Ishikawa (cell line): ENCODE data around the gene TUBGCP3.

Experiments used
- CEBPB ChIP-seq: IDR thresholded peaks from 2 replicates; pipeline ENCODE4 v1.6.1; 2012
- CREB1 ChIP-seq: IDR thresholded peaks from 2 replicates; pipeline ENCODE4 v1.6.1; 2012; ENCODE audit warnings: low read depth
- EGR1 ChIP-seq: IDR thresholded peaks from 2 replicates; pipeline ENCODE4 v1.6.1; 2012
- EP300 ChIP-seq: IDR thresholded peaks from 2 replicates; pipeline ENCODE4 v1.6.1; 2012; ENCODE audit warnings: borderline replicate concordance
- FOXM1 ChIP-seq: IDR thresholded peaks from 2 replicates; pipeline ENCODE4 v1.6.1; 2012; ENCODE audit warnings: low read depth, borderline replicate concordance
- MAX ChIP-seq: IDR thresholded peaks from 2 replicates; pipeline ENCODE4 v1.6.1; 2012
- NFIC ChIP-seq: IDR thresholded peaks from 2 replicates; pipeline ENCODE4 v1.6.1; 2012
- RAD21 ChIP-seq: IDR thresholded peaks from 2 replicates; pipeline ENCODE4 v1.6.1; 2012; ENCODE audit warnings: low read depth
- REST ChIP-seq: IDR thresholded peaks from 2 replicates; pipeline ENCODE4 v1.6.1; 2012; ENCODE audit warnings: low read depth, mild to moderate bottlenecking
- TAF1 ChIP-seq: IDR thresholded peaks from 2 replicates; pipeline ENCODE4 v1.6.1; 2012; ENCODE audit warnings: low read depth, mild to moderate bottlenecking
- TCF12 ChIP-seq: IDR thresholded peaks from 2 replicates; pipeline ENCODE4 v1.6.1; 2012; ENCODE audit warnings: low read depth
- TEAD4 ChIP-seq: IDR thresholded peaks from 2 replicates; pipeline ENCODE4 v1.6.1; 2012
- USF1 ChIP-seq: IDR thresholded peaks from 2 replicates; pipeline ENCODE4 v1.6.1; 2012
- YY1 ChIP-seq: IDR thresholded peaks from 2 replicates; pipeline ENCODE4 v1.6.1; 2012; ENCODE audit warnings: low read depth
- ZBTB7A ChIP-seq: IDR thresholded peaks from 2 replicates; pipeline ENCODE4 v1.6.1; 2012; ENCODE audit warnings: low read depth

TUBGCP3 gene

GRCh38 chr13:112448621-112449544 lies 139.1 kb downstream of the TUBGCP3 start:
- TF ChIP-seq CREB1 (no peak), MAX (no peak), CEBPB (no peak), TAF1 (no peak), TEAD4 (no peak), REST (no peak), USF1 (no peak), YY1 (no peak), EGR1 (no peak), FOXM1 (no peak), TCF12 (no peak), RAD21 (no peak), NFIC (no peak), EP300 (no peak), ZBTB7A (no peak)

GRCh38 chr13:112447761-112448603 lies 140.0 kb downstream of the TUBGCP3 start:
- no peak for TF ChIP-seq ZBTB7A
- TF ChIP-seq EGR1, result no peak
- no peak for TF ChIP-seq CREB1
- TF ChIP-seq TCF12, result no peak
- TF ChIP-seq TAF1, result no peak
- TF ChIP-seq YY1, result no peak
- TF ChIP-seq FOXM1, result no peak
- TF ChIP-seq REST, result no peak
- no peak for TF ChIP-seq MAX
- no peak for TF ChIP-seq RAD21
- TF ChIP-seq EP300, result no peak
- no peak for TF ChIP-seq TEAD4
- TF ChIP-seq NFIC, result no peak
- no peak for TF ChIP-seq USF1
- TF ChIP-seq CEBPB, result no peak

- TF ChIP-seq CREB1 (no peak), RAD21 (no peak), EP300 (no peak), CEBPB (no peak), TEAD4 (no peak)
Observed at GRCh38 chr13:112447306-112447705, 140.6 kb downstream of the TUBGCP3 start.

- TF ChIP-seq RAD21 (no peak), FOXM1 (no peak), MAX (no peak), EGR1 (no peak), USF1 (no peak), REST (no peak), CREB1 (no peak), YY1 (no peak), CEBPB (no peak), ZBTB7A (no peak)
Observed at GRCh38 chr13:112446867-112447266, 141.1 kb downstream of the TUBGCP3 start.
